ENCODE data around the gene CTNNA1. TPM values are rescaled to one million over a fixed set of nuclear protein-coding genes. Genes with fewer than 3 reads are reported as not detected.

Gene CTNNA1
- total RNA-seq, 4 donors from 2014 or later = 239 to 305 (median 277) TPM

DNA sequence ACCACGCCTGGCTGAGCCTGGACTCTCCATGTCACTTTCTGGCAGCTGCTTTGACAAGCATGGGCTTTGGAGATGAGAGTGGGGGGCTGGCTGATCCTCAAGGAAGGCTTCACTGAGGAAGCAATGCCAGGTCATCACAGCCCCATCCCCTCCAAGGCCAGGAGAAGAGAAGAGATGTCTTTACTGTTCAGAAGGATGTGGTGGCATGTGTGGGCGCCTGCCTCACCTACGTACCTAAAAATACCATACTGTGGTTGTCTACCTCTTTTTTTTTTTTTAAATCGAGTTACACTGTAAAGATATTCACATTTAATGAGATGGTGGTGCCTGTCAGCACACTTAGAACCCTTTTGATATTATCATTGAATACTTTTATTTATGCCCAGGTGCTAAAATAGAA is 26.4 kb upstream of the CTNNA1 start:
- TF ChIP-seq, protein P1, sequence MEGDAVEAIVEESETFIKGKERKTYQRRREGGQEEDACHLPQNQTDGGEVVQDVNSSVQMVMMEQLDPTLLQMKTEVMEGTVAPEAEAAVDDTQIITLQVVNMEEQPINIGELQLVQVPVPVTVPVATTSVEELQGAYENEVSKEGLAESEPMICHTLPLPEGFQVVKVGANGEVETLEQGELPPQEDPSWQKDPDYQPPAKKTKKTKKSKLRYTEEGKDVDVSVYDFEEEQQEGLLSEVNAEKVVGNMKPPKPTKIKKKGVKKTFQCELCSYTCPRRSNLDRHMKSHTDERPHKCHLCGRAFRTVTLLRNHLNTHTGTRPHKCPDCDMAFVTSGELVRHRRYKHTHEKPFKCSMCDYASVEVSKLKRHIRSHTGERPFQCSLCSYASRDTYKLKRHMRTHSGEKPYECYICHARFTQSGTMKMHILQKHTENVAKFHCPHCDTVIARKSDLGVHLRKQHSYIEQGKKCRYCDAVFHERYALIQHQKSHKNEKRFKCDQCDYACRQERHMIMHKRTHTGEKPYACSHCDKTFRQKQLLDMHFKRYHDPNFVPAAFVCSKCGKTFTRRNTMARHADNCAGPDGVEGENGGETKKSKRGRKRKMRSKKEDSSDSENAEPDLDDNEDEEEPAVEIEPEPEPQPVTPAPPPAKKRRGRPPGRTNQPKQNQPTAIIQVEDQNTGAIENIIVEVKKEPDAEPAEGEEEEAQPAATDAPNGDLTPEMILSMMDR (IDR thresholded peaks at IDR 0.05; ENCODE audit: low read depth) = no peak

DNA sequence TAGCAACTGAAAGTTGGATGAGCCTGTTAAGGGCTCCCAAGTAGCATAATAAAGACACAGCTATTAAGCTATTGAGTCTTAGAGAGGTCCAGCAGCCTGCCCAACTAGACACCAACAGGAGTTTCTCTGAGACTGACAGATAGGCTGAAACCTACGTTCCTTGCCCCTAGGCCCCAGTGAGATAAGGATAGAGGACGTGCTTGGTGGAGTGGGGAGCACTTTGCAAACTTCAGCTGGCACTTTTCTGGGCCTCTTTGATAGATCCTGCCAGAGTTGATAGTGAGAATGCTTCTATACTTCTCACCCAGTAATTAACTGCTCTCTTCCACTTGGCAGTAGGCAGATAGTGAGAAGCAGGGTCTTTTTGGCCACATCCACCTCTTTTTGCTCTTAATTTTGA is 20.8 kb upstream of the CTNNA1 start:
- TF ChIP-seq, protein P1 (IDR thresholded peaks at IDR 0.05; ENCODE audit: low read depth) = no peak

DNA sequence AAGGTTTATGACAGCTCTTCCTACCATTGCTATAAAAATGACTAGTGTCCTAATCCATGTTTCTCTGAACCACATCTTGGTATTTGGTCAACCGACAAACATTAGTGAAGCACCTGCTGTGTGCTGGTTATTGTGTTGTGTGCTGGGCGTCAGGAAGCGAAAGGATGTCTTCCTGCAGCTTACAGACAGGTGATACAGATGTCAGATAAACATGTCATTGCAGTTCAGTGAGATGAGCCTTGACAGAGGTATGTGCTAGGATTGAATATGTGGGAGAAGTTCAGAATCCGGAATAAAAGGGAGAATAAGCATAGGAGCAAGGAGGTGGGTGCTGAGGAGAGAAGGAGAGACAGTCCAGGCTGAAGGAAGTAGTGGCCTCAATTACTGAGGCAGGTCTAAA is 20.3 kb upstream of the CTNNA1 start:
- TF ChIP-seq, protein P1 (IDR thresholded peaks at IDR 0.05; ENCODE audit: low read depth) = no peak

- TF ChIP-seq, protein P1 (IDR thresholded peaks at IDR 0.05; ENCODE audit: low read depth) = no peak
Measured at GRCh38 chr5:138733509-138733908, 19.7 kb upstream of the CTNNA1 start.

- TF ChIP-seq, protein P1 (IDR thresholded peaks at IDR 0.05; ENCODE audit: low read depth) = no peak
Measured at GRCh38 chr5:138736293-138736692, 16.9 kb upstream of the CTNNA1 start.

DNA sequence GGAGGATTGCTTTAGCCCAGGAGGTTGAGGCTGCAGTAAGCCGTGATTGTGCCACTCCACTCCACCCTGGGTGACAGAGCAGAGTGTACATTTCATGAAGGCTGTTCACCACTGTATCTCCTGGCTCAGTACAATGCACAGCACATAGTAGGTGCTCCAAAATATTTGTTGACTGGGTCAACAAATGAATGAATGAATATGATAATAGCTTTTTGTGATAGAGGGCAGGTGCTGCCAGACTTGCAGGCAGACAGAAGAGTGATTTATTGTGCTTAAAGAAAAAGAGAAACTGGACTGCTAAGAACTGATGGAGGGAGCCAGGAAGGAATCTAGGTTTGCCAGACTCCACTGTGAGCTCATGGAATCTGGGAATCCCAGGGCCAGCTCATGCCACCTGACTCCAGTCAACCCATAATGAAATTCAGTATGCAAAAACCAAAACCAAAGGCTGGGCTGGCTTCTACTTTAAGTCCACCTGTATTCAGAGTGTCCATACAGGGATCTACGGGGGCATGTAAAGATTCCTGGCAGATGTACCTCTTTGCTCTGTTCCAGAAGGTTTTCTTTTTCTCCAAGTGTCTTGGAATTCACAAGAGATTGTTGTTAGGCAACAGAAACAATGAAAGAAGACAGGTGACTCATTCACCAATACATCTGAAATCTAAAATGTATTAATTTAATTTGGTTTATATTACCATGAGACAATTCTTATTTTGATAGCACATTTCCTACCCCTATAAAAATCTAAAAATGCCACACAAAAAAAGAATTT is 15.5 kb upstream of the CTNNA1 start:
- TF ChIP-seq, protein P1 (IDR thresholded peaks at IDR 0.05; ENCODE audit: low read depth) = no peak

GRCh38 chr5:138738399-138738798 is 14.8 kb upstream of the CTNNA1 start:
- TF ChIP-seq, protein P1 (IDR thresholded peaks at IDR 0.05; ENCODE audit: low read depth) = no peak
